GM18907 (cell line): ENCODE measurements around the gene NEUROD2.

ENCODE experiments used
- ATAC-seq: cut with Tn5 transposase; IDR thresholded peaks from one replicate; pipeline ENCODE4 v1.9.1; 2021; ENCODE audit warnings: mild to moderate bottlenecking, moderate library complexity; ENCODE audit not compliant: unreplicated experiment

NEUROD2 gene

GRCh38 chr17:39635614-39636176, 28.0 kb upstream of the NEUROD2 start:
- no peak for ATAC-seq

- no peak for ATAC-seq
Observed at GRCh38 chr17:39634384-39634871, 26.7 kb upstream of the NEUROD2 start.

GRCh38 chr17:39633570-39634183, 26.0 kb upstream of the NEUROD2 start:
- no peak for ATAC-seq

- no peak for ATAC-seq
Observed at GRCh38 chr17:39632153-39632941, 24.6 kb upstream of the NEUROD2 start.

GRCh38 chr17:39631403-39631802, 23.7 kb upstream of the NEUROD2 start:
- ATAC-seq = no peak

- ATAC-seq = no peak
Observed at GRCh38 chr17:39629898-39630297, 22.2 kb upstream of the NEUROD2 start.

- ATAC-seq = no peak
Observed at GRCh38 chr17:39629494-39629880, 21.8 kb upstream of the NEUROD2 start.

- no peak for ATAC-seq
Observed at GRCh38 chr17:39628655-39629493, 21.2 kb upstream of the NEUROD2 start.

GRCh38 chr17:39627712-39628516, 20.2 kb upstream of the NEUROD2 start:
- ATAC-seq = no peak

- ATAC-seq = no peak
Observed at GRCh38 chr17:39627047-39627711, 19.5 kb upstream of the NEUROD2 start.

- no peak for ATAC-seq
Observed at GRCh38 chr17:39626171-39627046, 18.7 kb upstream of the NEUROD2 start, which contains the start of gene PPP1R1B. Gene PPP1R1B, plus strand, starts transcription at chr17:39626952. Its CDS starts 441 bp downstream, at chr17:39627393.

- no peak for ATAC-seq
Observed at GRCh38 chr17:39625198-39625785, 17.6 kb upstream of the NEUROD2 start.

- no peak for ATAC-seq
Observed at GRCh38 chr17:39624313-39624712, 16.6 kb upstream of the NEUROD2 start.

GRCh38 chr17:39623356-39623950, 15.7 kb upstream of the NEUROD2 start:
- ATAC-seq = peak; percentile 54

- ATAC-seq = peak; percentile 11
Observed at GRCh38 chr17:39622380-39623006, 14.8 kb upstream of the NEUROD2 start.

GRCh38 chr17:39621523-39622379, 14.0 kb upstream of the NEUROD2 start:
- ATAC-seq = peak; percentile 56

GRCh38 chr17:39619786-39620101, 12.0 kb upstream of the NEUROD2 start:
- ATAC-seq = no peak
